GM19238 (cell line): ENCODE data around the gene FGF22.

Source experiments
- DNase-seq: peaks from one replicate; pipeline ENCODE4 v3.0.0; 2011; ENCODE audit warnings: low spot score; ENCODE audit not compliant: insufficient read length

The FGF22 gene

GRCh38 chr19:642767-643727 lies 3.4 kb downstream of the FGF22 start:
- no peak for DNase-seq

GRCh38 chr19:643736-644135 lies 4.1 kb downstream of the FGF22 start:
- DNase-seq: no peak

GRCh38 chr19:644363-644762 lies 4.7 kb downstream of the FGF22 start:
- DNase-seq: no peak

GRCh38 chr19:644789-645188 lies 5.1 kb downstream of the FGF22 start:
- no peak for DNase-seq

GRCh38 chr19:645912-646778 lies 6.5 kb downstream of the FGF22 start:
- DNase-seq: no peak

GRCh38 chr19:646779-647565 lies 7.3 kb downstream of the FGF22 start:
- DNase-seq: no peak

GRCh38 chr19:647566-648284 lies 8.0 kb downstream of the FGF22 start:
- DNase-seq: no peak

GRCh38 chr19:648305-648704 lies 8.6 kb downstream of the FGF22 start:
- DNase-seq: no peak

GRCh38 chr19:648904-649801 lies 9.5 kb downstream of the FGF22 start:
- DNase-seq: no peak

GRCh38 chr19:650121-650520 lies 10.4 kb downstream of the FGF22 start:
- no peak for DNase-seq

- DNase-seq: no peak
Observed at GRCh38 chr19:651114-651818, 11.6 kb downstream of the FGF22 start.

- no peak for DNase-seq
Observed at GRCh38 chr19:651991-652390, 12.3 kb downstream of the FGF22 start.

- DNase-seq: no peak
Observed at GRCh38 chr19:652467-653389, 13.0 kb downstream of the FGF22 start.

- DNase-seq: no peak
Observed at GRCh38 chr19:653425-653824, 13.7 kb downstream of the FGF22 start.

- no peak for DNase-seq
Observed at GRCh38 chr19:655691-656090, 16.0 kb downstream of the FGF22 start.

GRCh38 chr19:656751-657559 lies 17.3 kb downstream of the FGF22 start:
- no peak for DNase-seq

GRCh38 chr19:657611-658010 lies 17.9 kb downstream of the FGF22 start:
- no peak for DNase-seq
